HepG2 (cell line): ENCODE data around the gene SMARCD1. TPM values are rescaled to one million over a fixed set of nuclear protein-coding genes. Genes with fewer than 3 reads are reported as not detected.

Source experiments
- CBX1 ChIP-seq: IDR thresholded peaks from one replicate; pipeline ENCODE4 v1.6.1; 2016; ENCODE audit warnings: antibody characterized with exemption, low read depth
- ELF4 ChIP-seq: sonication (generic); formaldehyde crosslinking; IDR thresholded peaks from 2 replicates; pipeline ENCODE4 v1.5.0; 2020; ENCODE audit warnings: missing genetic modification reagents, mild to moderate bottlenecking, moderate library complexity, borderline replicate concordance
- FOXC1 ChIP-seq: sonication (generic); formaldehyde crosslinking; IDR thresholded peaks from 2 replicates; pipeline ENCODE4 v1.8.0; 2022; ENCODE audit warnings: mild to moderate bottlenecking, missing genetic modification reagents, borderline replicate concordance
- HDAC6 ChIP-seq: fragments of 200-600 bp; sonication (generic); IDR thresholded peaks from 2 replicates; pipeline ENCODE4 v1.7.0; 2017; ENCODE audit warnings: mild to moderate bottlenecking, antibody characterized with exemption, low read length, low read depth
- RERE ChIP-seq: IDR thresholded peaks from 2 replicates; pipeline ENCODE4 v1.6.1; 2016; ENCODE audit warnings: low read depth, missing genetic modification reagents, missing compliant biosample characterization
- TFDP1 ChIP-seq: IDR thresholded peaks from 2 replicates; pipeline ENCODE4 v1.6.1; 2016; ENCODE audit warnings: missing compliant biosample characterization, missing genetic modification reagents, borderline replicate concordance
- ZNF10 ChIP-seq: sonication (generic); formaldehyde crosslinking; IDR thresholded peaks from 2 replicates; pipeline ENCODE4 v1.4.0; 2020; ENCODE audit warnings: mild to moderate bottlenecking, low read depth, missing genetic modification reagents, borderline replicate concordance
- ZNF121 ChIP-seq: sonication (generic); formaldehyde crosslinking; IDR thresholded peaks from 2 replicates; pipeline ENCODE4 v1.5.0; 2020; ENCODE audit warnings: mild to moderate bottlenecking, missing genetic modification reagents
- ZNF230 ChIP-seq: sonication (generic); formaldehyde crosslinking; IDR thresholded peaks from 2 replicates; pipeline ENCODE4 v1.4.0; 2020; ENCODE audit warnings: mild to moderate bottlenecking, missing genetic modification reagents
- ZNF383 ChIP-seq: sonication (generic); formaldehyde crosslinking; IDR thresholded peaks from 2 replicates; pipeline ENCODE4 v1.4.0; 2020; ENCODE audit warnings: missing genetic modification reagents, mild to moderate bottlenecking, borderline replicate concordance
- ZNF44 ChIP-seq: sonication (generic); formaldehyde crosslinking; IDR thresholded peaks from 2 replicates; pipeline ENCODE4 v1.5.1; 2020; ENCODE audit warnings: mild to moderate bottlenecking, missing genetic modification reagents
- ZNF576 ChIP-seq: sonication (generic); formaldehyde crosslinking; IDR thresholded peaks from 2 replicates; pipeline ENCODE4 v1.4.0; 2020; ENCODE audit warnings: mild to moderate bottlenecking, missing genetic modification reagents
- ZNF644 ChIP-seq: IDR thresholded peaks from 2 replicates; pipeline ENCODE4 v1.6.1; 2016; ENCODE audit warnings: low read depth
- polyA plus RNA-seq, 8 experiments: library from polyadenylated mRNA; depleted of rRNA in 3 of 8; stranded (reverse) in 7 of 8; unstranded in 1 of 8; fragments of >200 nt; fragmentation: Illumina TruSeq in 4 of 8; extraction: Trizol in 4 of 8; gene quantifications; 2 replicates each; pipeline versions ENCODE4 v1.2.1 to v1.2.3, GENCODE V29; 2011 to 2016; ENCODE audit warnings: low read depth in 4 of 8, missing spikeins in 1 of 8, mixed read lengths in 1 of 8; ENCODE audit not compliant: insufficient read depth in 1 of 8
- total RNA-seq, 5 experiments: library from RNA; depleted of rRNA; stranded (reverse); fragments of >200 nt; fragmentation: Illumina TruSeq; extraction: Trizol; gene quantifications; 2 replicates each; pipeline ENCODE4 v1.2.3, GENCODE V29; 2016; ENCODE audit warnings: low read depth in 1 of 5
- TF ChIP-seq, protein P1 (sequence below): sonication (generic); formaldehyde crosslinking; IDR thresholded peaks from 2 replicates; pipeline ENCODE4 v1.5.1; 2020; ENCODE audit warnings: missing genetic modification reagents, mild to moderate bottlenecking, borderline replicate concordance
- TF ChIP-seq, protein P2 (sequence below): sonication (generic); formaldehyde crosslinking; IDR thresholded peaks from 2 replicates; pipeline ENCODE4 v1.4.0; 2020; ENCODE audit warnings: missing genetic modification reagents
- TF ChIP-seq, protein P3 (sequence below): sonication (generic); formaldehyde crosslinking; IDR thresholded peaks from 2 replicates; pipeline ENCODE4 v1.4.0; 2020; ENCODE audit warnings: mild to moderate bottlenecking, missing genetic modification reagents

SMARCD1 gene
- total and polyA plus RNA-seq, 2 of the 13 experiments (the other 11 are each of a cell fraction or from before 2014, with no cell fraction given) = 51.7 to 54.6 TPM

- TF ChIP-seq, protein P1, sequence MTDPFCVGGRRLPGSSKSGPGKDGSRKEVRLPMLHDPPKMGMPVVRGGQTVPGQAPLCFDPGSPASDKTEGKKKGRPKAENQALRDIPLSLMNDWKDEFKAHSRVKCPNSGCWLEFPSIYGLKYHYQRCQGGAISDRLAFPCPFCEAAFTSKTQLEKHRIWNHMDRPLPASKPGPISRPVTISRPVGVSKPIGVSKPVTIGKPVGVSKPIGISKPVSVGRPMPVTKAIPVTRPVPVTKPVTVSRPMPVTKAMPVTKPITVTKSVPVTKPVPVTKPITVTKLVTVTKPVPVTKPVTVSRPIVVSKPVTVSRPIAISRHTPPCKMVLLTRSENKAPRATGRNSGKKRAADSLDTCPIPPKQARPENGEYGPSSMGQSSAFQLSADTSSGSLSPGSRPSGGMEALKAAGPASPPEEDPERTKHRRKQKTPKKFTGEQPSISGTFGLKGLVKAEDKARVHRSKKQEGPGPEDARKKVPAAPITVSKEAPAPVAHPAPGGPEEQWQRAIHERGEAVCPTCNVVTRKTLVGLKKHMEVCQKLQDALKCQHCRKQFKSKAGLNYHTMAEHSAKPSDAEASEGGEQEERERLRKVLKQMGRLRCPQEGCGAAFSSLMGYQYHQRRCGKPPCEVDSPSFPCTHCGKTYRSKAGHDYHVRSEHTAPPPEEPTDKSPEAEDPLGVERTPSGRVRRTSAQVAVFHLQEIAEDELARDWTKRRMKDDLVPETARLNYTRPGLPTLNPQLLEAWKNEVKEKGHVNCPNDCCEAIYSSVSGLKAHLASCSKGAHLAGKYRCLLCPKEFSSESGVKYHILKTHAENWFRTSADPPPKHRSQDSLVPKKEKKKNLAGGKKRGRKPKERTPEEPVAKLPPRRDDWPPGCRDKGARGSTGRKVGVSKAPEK (CRISPR knock-in tag) = 0 out of 2 replicates have a peak, but pooled peaks have one; percentile 46
- TF ChIP-seq, protein P2, sequence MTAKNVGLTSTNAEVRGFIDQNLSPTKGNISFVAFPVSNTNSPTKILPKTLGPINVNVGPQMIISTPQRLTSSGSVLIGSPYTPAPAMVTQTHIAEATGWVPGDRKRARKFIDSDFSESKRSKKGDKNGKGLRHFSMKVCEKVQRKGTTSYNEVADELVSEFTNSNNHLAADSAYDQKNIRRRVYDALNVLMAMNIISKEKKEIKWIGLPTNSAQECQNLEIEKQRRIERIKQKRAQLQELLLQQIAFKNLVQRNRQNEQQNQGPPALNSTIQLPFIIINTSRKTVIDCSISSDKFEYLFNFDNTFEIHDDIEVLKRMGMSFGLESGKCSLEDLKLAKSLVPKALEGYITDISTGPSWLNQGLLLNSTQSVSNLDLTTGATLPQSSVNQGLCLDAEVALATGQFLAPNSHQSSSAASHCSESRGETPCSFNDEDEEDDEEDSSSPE = peak; percentile 74
- TF ChIP-seq ZNF230 (CRISPR knock-in tag) (no peak), ELF4 (peak; percentile 94), ZNF576 (CRISPR knock-in tag) (no peak), CBX1 (peak; percentile 65), ZNF121 (CRISPR knock-in tag) (no peak), HDAC6 (no peak), ZNF10 (CRISPR knock-in tag) (no peak), RERE (no peak), ZNF383 (CRISPR knock-in tag) (no peak), ZNF644 (CRISPR knock-in tag) (no peak), ZNF44 (CRISPR knock-in tag) (0 out of 2 replicates have a peak, but pooled peaks have one; percentile 21), TFDP1 (peak; percentile 57; the same call in 1 of the 2 replicates), FOXC1 (CRISPR knock-in tag) (peak; percentile 77; the same call in 1 of the 2 replicates)
- TF ChIP-seq, protein P3, sequence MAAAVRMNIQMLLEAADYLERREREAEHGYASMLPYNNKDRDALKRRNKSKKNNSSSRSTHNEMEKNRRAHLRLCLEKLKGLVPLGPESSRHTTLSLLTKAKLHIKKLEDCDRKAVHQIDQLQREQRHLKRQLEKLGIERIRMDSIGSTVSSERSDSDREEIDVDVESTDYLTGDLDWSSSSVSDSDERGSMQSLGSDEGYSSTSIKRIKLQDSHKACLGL (CRISPR knock-in tag) = peak; percentile 81; the same call in 1 of the 2 replicates
These were observed 26.7 kb downstream of the SMARCD1 start, which contains the start of gene COX14 (continued) for GRCh38 chr12:50111693-50112455.
